IMR-90 (cell line): ENCODE data around the gene SNRPD3. TPM values are rescaled to one million over a fixed set of nuclear protein-coding genes. Genes with fewer than 3 reads are reported as not detected.

Experiments used
- ATAC-seq: fragments of 200-7000 bp; cut with Tn5 transposase; 2 replicates; pipeline ENCODE4 v1.9.1; 2020; ENCODE audit warnings: low read depth, mild to moderate bottlenecking, moderate library complexity
- BruUV-seq: library from RNA; stranded (reverse); fragments of 400-500 nt; replicated peaks from 2 replicates; lab custom pipeline; 2021; lab: Mats Ljungman, UMichigan
- CTCF ChIA-PET: fragments of 300-600 bp; formaldehyde crosslinking; extraction: SDS; loops from one replicate; lab custom pipeline; 2021; ENCODE audit warnings: antibody characterized with exemption; lab: Yijun Ruan, JAX
- POLR2A ChIA-PET: fragments of 300-600 bp; sonication (Branson Sonifier 250); formaldehyde crosslinking; loops from one replicate; lab custom pipeline; 2022; ENCODE audit warnings: antibody characterized with exemption; ENCODE audit not compliant: unreplicated experiment; lab: Charles Lee
- DNase-seq: peaks from one replicate; pipeline ENCODE4 v3.0.0; 2013
- H2AFZ ChIP-seq: replicated peaks from 2 replicates; pipeline ENCODE3; 2013; ENCODE audit warnings: low read length, mild to moderate bottlenecking; ENCODE audit not compliant: poor library complexity
- H2AK5ac ChIP-seq: 2 replicates; pipeline ENCODE4 v1.6.1; 2013; ENCODE audit warnings: low read depth, low read length, inconsistent platforms
- H2AK9ac ChIP-seq: replicated peaks from 2 replicates; pipeline ENCODE3; 2013; ENCODE audit warnings: mild to moderate bottlenecking, low read depth, low read length, moderate library complexity; ENCODE audit not compliant: poor library complexity
- H2BK120ac ChIP-seq: 2 replicates; pipeline ENCODE4 v1.6.1; 2013; ENCODE audit warnings: low read depth, low read length, inconsistent platforms
- H2BK15ac ChIP-seq: 3 replicates; pipeline ENCODE4 v1.6.1; 2013; ENCODE audit warnings: low read depth, low read length, inconsistent platforms
- H2BK20ac ChIP-seq: 2 replicates; pipeline ENCODE4 v1.6.1; 2013; ENCODE audit warnings: low read depth, mild to moderate bottlenecking, inconsistent platforms, low read length, moderate library complexity
- H2BK5ac ChIP-seq: 2 replicates; pipeline ENCODE4 v1.6.1; 2013; ENCODE audit warnings: mild to moderate bottlenecking, low read depth, low read length, inconsistent platforms; ENCODE audit not compliant: poor library complexity, severe bottlenecking
- H3K14ac ChIP-seq: replicated peaks from 2 replicates; pipeline ENCODE4 v1.6.1; 2013; ENCODE audit warnings: low read depth, low read length, inconsistent platforms
- H3K18ac ChIP-seq: 2 replicates; pipeline ENCODE4 v1.6.1; 2013; ENCODE audit warnings: low read depth, low read length, control low read depth
- H3K23ac ChIP-seq: 2 replicates; pipeline ENCODE4 v1.6.1; 2013; ENCODE audit warnings: low read depth, low read length, inconsistent platforms
- H3K27ac ChIP-seq: 2 replicates; pipeline ENCODE4 v1.5.1; 2013; ENCODE audit warnings: mild to moderate bottlenecking, control low read depth, low read length; ENCODE audit not compliant: insufficient read depth
- H3K27me3 ChIP-seq: 2 replicates; pipeline ENCODE4 v1.6.1; 2013; ENCODE audit warnings: low read length; ENCODE audit not compliant: control insufficient read depth, insufficient read depth
- H3K36me3 ChIP-seq: 2 replicates; pipeline ENCODE4 v1.6.1; 2013; ENCODE audit warnings: low read length, mixed read lengths; ENCODE audit not compliant: control insufficient read depth, insufficient read depth
- H3K4ac ChIP-seq: 2 replicates; pipeline ENCODE4 v1.6.1; 2013; ENCODE audit warnings: low read depth, low read length, inconsistent platforms
- H3K4me1 ChIP-seq: 2 replicates; pipeline ENCODE4 v1.6.1; 2013; ENCODE audit warnings: low read length, mixed read lengths; ENCODE audit not compliant: control insufficient read depth, insufficient read depth
- H3K4me2 ChIP-seq: 2 replicates; pipeline ENCODE4 v1.6.1; 2013; ENCODE audit warnings: low read depth, mild to moderate bottlenecking, control low read depth, low read length, moderate library complexity
- H3K4me3 ChIP-seq: 2 replicates; pipeline ENCODE4 v1.5.1; 2013; ENCODE audit warnings: low read depth, mild to moderate bottlenecking, control low read depth, low read length, moderate library complexity; ENCODE audit not compliant: insufficient read depth
- H3K56ac ChIP-seq: 2 replicates; pipeline ENCODE4 v1.6.1; 2013; ENCODE audit warnings: low read length, inconsistent platforms; ENCODE audit not compliant: insufficient read depth; ENCODE audit errors: extremely low read depth
- H3K79me1 ChIP-seq, 2 experiments: 2 replicates each; pipeline ENCODE4 v1.6.1; 2013; ENCODE audit warnings: low read length in 2 of 2, inconsistent platforms in 1 of 2, low read depth in 1 of 2
- H3K9ac ChIP-seq: 2 replicates; pipeline ENCODE4 v1.6.1; 2013; ENCODE audit warnings: low read depth, low read length, control low read depth
- H3K9me1 ChIP-seq: 2 replicates; pipeline ENCODE4 v1.6.1; 2013; ENCODE audit warnings: low read length, inconsistent platforms; ENCODE audit not compliant: insufficient read depth
- H3K9me3 ChIP-seq: 2 replicates; pipeline ENCODE4 v1.6.1; 2013; ENCODE audit warnings: low read length; ENCODE audit not compliant: control insufficient read depth, insufficient read depth
- H4K20me1 ChIP-seq: 2 replicates; pipeline ENCODE4 v1.6.1; 2013; ENCODE audit warnings: low read length, inconsistent platforms; ENCODE audit not compliant: insufficient read depth
- H4K5ac ChIP-seq: 2 replicates; pipeline ENCODE4 v1.6.1; 2013; ENCODE audit warnings: mild to moderate bottlenecking, low read depth, low read length, control low read depth
- H4K8ac ChIP-seq, 2 experiments: 2 replicates each; pipeline ENCODE4 v1.6.1; 2013; ENCODE audit warnings: low read depth in 2 of 2, low read length in 2 of 2, control low read depth in 1 of 2, inconsistent platforms in 1 of 2
- H4K91ac ChIP-seq: 2 replicates; pipeline ENCODE4 v1.6.1; 2013; ENCODE audit warnings: low read depth, low read length, inconsistent platforms; ENCODE audit not compliant: insufficient read depth
- BHLHE40 ChIP-seq: fragments of 150-350 bp; IDR thresholded peaks from 2 replicates; pipeline ENCODE4 v1.6.1; 2016; ENCODE audit warnings: mild to moderate bottlenecking, low read depth, low read length
- ELK1 ChIP-seq: fragments of 150-350 bp; IDR thresholded peaks from 2 replicates; pipeline ENCODE4 v1.6.1; 2016; ENCODE audit warnings: low read depth, mild to moderate bottlenecking, low read length, moderate library complexity, borderline replicate concordance
- MAZ ChIP-seq: IDR thresholded peaks from 2 replicates; pipeline ENCODE4 v1.6.1; 2012; ENCODE audit warnings: low read depth, mild to moderate bottlenecking, low read length, improper control_type of control experiment, moderate library complexity, borderline replicate concordance
- NFE2L2 ChIP-seq: fragments of 150-350 bp; IDR thresholded peaks from 2 replicates; pipeline ENCODE4 v1.6.1; 2016; ENCODE audit warnings: low read depth, mild to moderate bottlenecking, low read length
- POLR2A ChIP-seq: IDR thresholded peaks from 2 replicates; pipeline ENCODE4 v1.6.1; 2012; ENCODE audit warnings: mild to moderate bottlenecking, low read depth, low read length
- SMC3 ChIP-seq: fragments of 150-350 bp; IDR thresholded peaks from 2 replicates; pipeline ENCODE4 v1.6.1; 2016; ENCODE audit warnings: low read depth, mild to moderate bottlenecking, antibody characterized with exemption, low read length, moderate library complexity
- USF2 ChIP-seq: fragments of 150-350 bp; IDR thresholded peaks from 2 replicates; pipeline ENCODE4 v1.6.1; 2017; ENCODE audit warnings: mild to moderate bottlenecking, antibody characterized with exemption, low read length, low read depth
- WGBS, 2 experiments: methylation state at CpG; one replicate each; pipeline versions ENCODE4 v1.1.5 to v1.1.7; 2013; ENCODE audit warnings: missing lambda C conversion rate in 2 of 2; ENCODE audit not compliant: insufficient read length in 1 of 2; ENCODE audit errors: extremely low coverage in 2 of 2; 5-methylcytosine and 5-hydroxymethylcytosine counted together
- dilution Hi-C: fragments of 300-500 bp; cut with HindIII; formaldehyde crosslinking; loops from one replicate; pipeline ENCODE4 v1.14.3; 2018; ENCODE audit warnings: low sequenced_read_pairs; ENCODE audit not compliant: unreplicated experiment
- in situ Hi-C: fragments of 300-500 bp; cut with MboI; formaldehyde crosslinking; loops from 3 replicates; pipeline ENCODE4 v1.14.3; 2019; ENCODE audit warnings: low sequenced_read_pairs, inconsistent platforms, mixed read lengths
- intact Hi-C: fragments of 100-400 bp; cut with micrococcal nuclease; formaldehyde crosslinking; loops from 2 replicates; pipeline ENCODE4 v1.10.0; 2022
- polyA plus RNA-seq, 3 experiments: library from polyadenylated mRNA; depleted of rRNA; stranded (reverse); fragments of >200 nt; gene quantifications; 2 replicates each; pipeline ENCODE4 v1.2.3, GENCODE V29; 2012; ENCODE audit warnings: low replicate concordance in 1 of 3
- total RNA-seq: library from RNA; depleted of rRNA; stranded (reverse); fragments of >200 nt; gene quantifications from 2 replicates; pipeline ENCODE4 v1.2.3, GENCODE V29; 2012

Gene SNRPD3
- total and polyA plus RNA-seq, 2 of the 4 experiments (the other 2 are of a cell fraction) = 158 to 283 TPM

GRCh38 chr22:24506802-24507438 is 48.9 kb upstream of the SNRPD3 start (continued):
- TF ChIP-seq POLR2A = no peak

- Histone ChIP-seq H3K14ac (no peak overlapping the region), H2AK5ac (no peak overlapping the region), H3K56ac (no peak overlapping the region), H3K9ac (no peak overlapping the region), H3K79me1 (no peaks in the 10 kb centered on the region), H3K27ac (no peak overlapping the region), H3K4me3 (no peak overlapping the region), H3K9me1 (peaks cover 7% of the 10 kb centered on the region; the same call in 1 of the 2 replicates), H3K23ac (no peak overlapping the region), H3K36me3 (no peaks in the 10 kb centered on the region), H3K18ac (no peak overlapping the region), H4K8ac (no peak overlapping the region), H3K9me3 (no peaks in the 10 kb centered on the region), H4K5ac (no peak overlapping the region), H2BK120ac (no peak overlapping the region), H3K27me3 (no peaks in the 10 kb centered on the region), H3K4ac (no peak overlapping the region), H2BK5ac (no peak overlapping the region), H3K4me1 (peaks cover 16% of the 10 kb centered on the region), H2BK15ac (no peak overlapping the region), H2BK20ac (no peak overlapping the region), H2AK9ac (no peak overlapping the region), H2AFZ (no peak overlapping the region), H4K91ac (no peak overlapping the region), H4K20me1 (no peaks in the 10 kb centered on the region), H3K4me2 (no peak overlapping the region)
- ATAC-seq (no peak), DNase-seq (no peak)
- intact Hi-C loops (no loop called here), dilution Hi-C loops (no loop called here), in situ Hi-C loops (no loop called here)
- no peak for TF ChIP-seq USF2
- no peak for TF ChIP-seq NFE2L2
- TF ChIP-seq MAZ = no peak
- no peak for TF ChIP-seq SMC3
- TF ChIP-seq ELK1 = no peak
- TF ChIP-seq BHLHE40 = no peak
- POLR2A ChIA-PET = no interaction called here
- BruUV-seq = no TSS peak
- CTCF ChIA-PET = no interaction called here
- WGBS, 2 experiments = no CpG with 5 or more reads among the region's 7 CpGs
Observed at GRCh38 chr22:24507716-24508115, 48.1 kb upstream of the SNRPD3 start.
